NCI-H69 (cell line): ENCODE data around the gene ACO1.

Experiments used
- DNase-seq: peaks from one replicate; lab custom pipeline; 2025; lab: John Stamatoyannopoulos, UW

The ACO1 gene

GRCh38 chr9:32419921-32420320, 35.5 kb downstream of the ACO1 start:
- no peak for DNase-seq

- no peak for DNase-seq
Observed at GRCh38 chr9:32422237-32422806, 37.9 kb downstream of the ACO1 start.

GRCh38 chr9:32423371-32423770, 38.9 kb downstream of the ACO1 start:
- no peak for DNase-seq

- DNase-seq = no peak
Observed at GRCh38 chr9:32424616-32425015, 40.2 kb downstream of the ACO1 start.

- DNase-seq = no peak
Observed at GRCh38 chr9:32426278-32426939, 42.0 kb downstream of the ACO1 start.

GRCh38 chr9:32427111-32427873, 42.8 kb downstream of the ACO1 start:
- no peak for DNase-seq

GRCh38 chr9:32430720-32431119, 46.3 kb downstream of the ACO1 start:
- no peak for DNase-seq

GRCh38 chr9:32431196-32431595, 46.8 kb downstream of the ACO1 start:
- DNase-seq = no peak

- DNase-seq = peak; percentile 53
Observed at GRCh38 chr9:32431940-32432555, 47.6 kb downstream of the ACO1 start.

GRCh38 chr9:32434892-32435291, 50.4 kb downstream of the ACO1 start:
- no peak for DNase-seq

- DNase-seq = no peak
Observed at GRCh38 chr9:32441678-32442077, 57.2 kb downstream of the ACO1 start.

- DNase-seq = no peak
Observed at GRCh38 chr9:32442433-32442832, 58.0 kb downstream of the ACO1 start.

GRCh38 chr9:32449969-32450368, 65.5 kb downstream of the ACO1 start:
- no peak for DNase-seq

GRCh38 chr9:32454280-32454679, 69.8 kb downstream of the ACO1 start:
- DNase-seq = no peak

GRCh38 chr9:32455738-32456137, 71.3 kb downstream of the ACO1 start:
- no peak for DNase-seq

- no peak for DNase-seq
Observed at GRCh38 chr9:32456564-32456963, 72.1 kb downstream of the ACO1 start.

- no peak for DNase-seq
Observed at GRCh38 chr9:32463500-32464293, 79.3 kb downstream of the ACO1 start.

GRCh38 chr9:32468740-32469139, 84.3 kb downstream of the ACO1 start:
- no peak for DNase-seq

- no peak for DNase-seq
Observed at GRCh38 chr9:32472344-32472743, 87.9 kb downstream of the ACO1 start.

GRCh38 chr9:32483343-32483742, 98.9 kb downstream of the ACO1 start:
- DNase-seq = no peak

- no peak for DNase-seq
Observed at GRCh38 chr9:32486839-32487562, 102.6 kb downstream of the ACO1 start.
